HG03135 (cell line): ENCODE data around the gene SERPIND1.

ENCODE experiments used
- ATAC-seq: cut with Tn5 transposase; IDR thresholded peaks from one replicate; pipeline ENCODE4 v1.9.1; 2021; ENCODE audit warnings: mild to moderate bottlenecking, moderate library complexity; ENCODE audit not compliant: unreplicated experiment

Gene SERPIND1

GRCh38 chr22:20771918-20772625, 1.8 kb upstream of the SERPIND1 start:
- no peak for ATAC-seq

DNA sequence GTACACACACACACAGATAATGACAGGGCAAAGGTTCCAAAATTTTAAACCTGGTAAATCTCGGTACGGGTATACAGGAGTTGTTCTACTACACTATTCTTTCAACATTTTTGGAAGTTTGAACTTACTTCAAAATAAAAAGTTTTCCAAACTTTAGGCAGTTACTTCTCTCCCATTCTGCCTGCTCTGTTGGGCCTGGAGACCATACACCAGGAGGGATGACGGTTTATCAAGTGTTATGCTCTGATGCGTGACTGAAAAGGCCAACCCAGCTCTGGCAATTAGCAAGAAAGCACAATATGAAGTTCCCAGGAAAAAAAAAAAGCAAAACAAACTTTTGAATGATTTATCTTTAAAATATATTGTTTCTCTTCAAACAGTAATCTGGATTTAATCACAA, 969 bp downstream of the SERPIND1 start:
- no peak for ATAC-seq

DNA sequence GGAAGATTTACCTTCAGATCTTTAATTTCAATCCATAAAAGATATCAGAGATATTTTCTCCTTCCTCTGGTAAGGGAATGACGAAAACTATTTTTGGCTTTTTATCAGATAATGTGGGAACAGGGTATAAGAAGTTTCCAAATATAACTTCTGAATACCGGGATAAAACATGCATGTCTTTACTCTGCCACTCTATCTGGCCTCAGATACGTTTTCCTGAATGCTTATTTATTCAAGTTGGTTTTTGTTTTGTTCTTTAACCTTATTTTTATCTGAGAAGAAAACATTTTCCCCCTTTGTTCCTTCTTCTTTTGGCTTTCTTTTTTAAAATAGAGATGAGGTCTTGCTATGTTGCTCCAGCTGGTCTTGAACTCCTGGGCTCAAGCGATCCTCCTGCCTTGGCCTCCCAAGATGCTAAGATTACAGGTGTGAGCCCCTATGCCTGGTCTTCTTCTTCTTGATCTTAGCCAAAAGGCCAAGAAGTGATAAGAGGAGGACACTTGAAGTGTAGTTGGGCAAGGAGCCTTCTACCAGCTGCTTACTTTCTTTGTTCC, 1.5 kb downstream of the SERPIND1 start:
- ATAC-seq: no peak

DNA sequence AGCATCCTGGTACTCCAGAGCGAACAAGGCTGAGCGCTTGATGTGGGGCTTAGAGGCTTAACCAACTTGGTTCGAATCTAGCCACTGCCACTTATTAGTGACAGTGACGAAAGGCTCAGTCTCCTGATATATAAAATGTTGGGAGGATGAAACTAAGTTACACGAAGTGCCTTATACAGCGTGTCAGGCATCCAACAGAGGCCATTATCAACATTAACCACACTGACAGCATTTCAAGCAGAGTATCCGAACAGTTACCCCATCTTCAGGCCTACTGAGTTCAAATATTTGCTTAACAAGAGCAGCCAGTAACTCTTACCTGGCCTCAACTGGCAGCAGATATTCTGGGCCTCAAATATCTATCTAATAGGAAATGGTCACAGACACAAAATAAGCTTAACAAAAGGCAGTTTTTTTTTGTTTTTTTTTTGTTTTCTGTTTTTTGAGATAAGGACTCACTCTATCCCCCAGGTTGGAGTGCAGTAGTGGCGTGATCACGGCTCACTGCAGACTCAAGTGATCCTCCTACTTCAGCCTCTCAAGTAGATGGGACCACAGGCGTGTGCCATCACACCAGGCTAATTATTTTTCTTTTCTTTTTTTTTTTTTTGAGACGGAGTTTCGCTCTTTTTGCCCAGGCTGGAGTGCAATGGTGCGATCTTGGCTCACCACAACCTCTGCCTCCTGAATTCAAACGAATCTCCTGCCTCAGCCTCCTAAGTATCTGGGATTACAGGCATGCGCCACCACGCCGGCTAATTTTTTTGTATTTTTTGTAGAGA, 2.9 kb downstream of the SERPIND1 start:
- no peak for ATAC-seq

DNA sequence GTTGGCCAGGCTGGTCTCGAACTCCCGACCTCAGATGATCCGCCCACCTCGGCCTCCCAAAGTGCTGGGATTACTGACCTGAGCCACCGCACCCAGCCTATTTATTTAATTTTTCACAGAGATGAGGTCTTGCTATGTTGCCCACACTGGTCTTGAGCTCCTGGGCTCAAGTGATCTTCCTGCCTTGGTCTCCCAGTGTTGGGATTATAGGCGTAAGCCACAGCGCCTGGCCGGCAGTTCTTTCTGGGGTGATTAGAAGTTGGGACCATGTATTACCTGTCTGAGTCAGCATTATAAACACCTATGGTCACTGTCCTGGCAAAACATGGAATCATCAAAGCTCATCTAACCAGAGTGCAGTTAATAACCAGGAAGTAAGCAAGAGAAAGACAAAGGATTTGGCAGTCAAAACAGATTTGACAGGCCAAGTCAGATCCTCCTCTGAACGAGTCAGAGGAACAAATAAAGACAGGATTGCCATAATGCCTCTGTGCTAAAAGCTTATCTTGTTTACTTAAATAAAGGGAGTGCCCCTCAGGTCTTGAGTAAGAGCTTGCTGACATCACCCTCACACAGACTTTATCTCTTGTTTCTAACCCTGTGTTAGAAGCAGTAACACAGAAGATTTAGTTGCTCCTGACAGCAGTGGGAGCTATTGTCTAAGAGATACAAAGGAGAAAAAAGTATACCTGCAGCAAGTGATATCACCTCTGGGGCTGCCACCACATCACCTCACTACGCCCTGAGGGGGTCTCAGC, 3.7 kb downstream of the SERPIND1 start:
- no peak for ATAC-seq

DNA sequence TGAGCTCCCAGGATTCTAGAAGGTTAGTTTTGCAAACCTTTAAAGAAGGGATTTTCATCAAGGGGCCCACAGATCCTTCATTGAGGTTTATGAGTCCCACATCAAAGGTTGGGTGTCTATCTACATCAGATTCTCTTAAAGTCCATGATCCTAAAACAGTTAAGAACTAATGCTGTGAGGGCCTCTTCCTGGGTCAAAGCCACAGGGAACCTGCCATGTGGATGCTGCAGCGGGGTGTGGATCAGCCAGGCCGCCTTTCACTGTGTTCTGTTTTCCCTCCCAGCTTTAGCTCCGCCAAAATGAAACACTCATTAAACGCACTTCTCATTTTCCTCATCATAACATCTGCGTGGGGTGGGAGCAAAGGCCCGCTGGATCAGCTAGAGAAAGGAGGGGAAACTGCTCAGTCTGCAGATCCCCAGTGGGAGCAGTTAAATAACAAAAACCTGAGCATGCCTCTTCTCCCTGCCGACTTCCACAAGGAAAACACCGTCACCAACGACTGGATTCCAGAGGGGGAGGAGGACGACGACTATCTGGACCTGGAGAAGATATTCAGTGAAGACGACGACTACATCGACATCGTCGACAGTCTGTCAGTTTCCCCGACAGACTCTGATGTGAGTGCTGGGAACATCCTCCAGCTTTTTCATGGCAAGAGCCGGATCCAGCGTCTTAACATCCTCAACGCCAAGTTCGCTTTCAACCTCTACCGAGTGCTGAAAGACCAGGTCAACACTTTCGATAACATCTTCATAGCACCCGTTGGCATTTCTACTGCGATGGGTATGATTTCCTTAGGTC, 5.3 kb downstream of the SERPIND1 start:
- ATAC-seq: no peak

DNA sequence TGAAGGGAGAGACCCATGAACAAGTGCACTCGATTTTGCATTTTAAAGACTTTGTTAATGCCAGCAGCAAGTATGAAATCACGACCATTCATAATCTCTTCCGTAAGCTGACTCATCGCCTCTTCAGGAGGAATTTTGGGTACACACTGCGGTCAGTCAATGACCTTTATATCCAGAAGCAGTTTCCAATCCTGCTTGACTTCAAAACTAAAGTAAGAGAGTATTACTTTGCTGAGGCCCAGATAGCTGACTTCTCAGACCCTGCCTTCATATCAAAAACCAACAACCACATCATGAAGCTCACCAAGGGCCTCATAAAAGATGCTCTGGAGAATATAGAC, 5.9 kb downstream of the SERPIND1 start:
- ATAC-seq: no peak

GRCh38 chr22:20781272-20781990, 7.5 kb downstream of the SERPIND1 start:
- ATAC-seq: no peak

DNA sequence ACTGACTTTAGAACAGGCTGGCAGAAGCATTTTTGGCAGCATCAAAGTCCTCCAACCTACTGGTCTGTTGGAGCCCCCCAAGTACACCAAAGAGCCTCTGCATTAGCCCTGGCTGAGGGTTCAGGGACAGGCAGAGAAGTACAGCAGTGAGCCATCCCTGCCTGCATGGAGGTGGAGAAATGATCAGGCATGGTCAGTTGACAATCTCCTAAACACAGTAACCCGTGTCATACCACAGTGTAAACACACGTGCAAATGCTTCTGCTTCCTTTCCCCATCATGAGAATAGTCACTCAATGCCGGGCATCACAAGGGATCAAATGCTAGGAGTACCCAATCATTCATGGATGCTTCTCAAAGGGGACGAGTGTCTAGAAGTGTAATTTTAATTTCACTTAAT, 8.2 kb downstream of the SERPIND1 start:
- ATAC-seq: no peak

- no peak for ATAC-seq
Observed at GRCh38 chr22:20782596-20783299, 8.8 kb downstream of the SERPIND1 start.

DNA sequence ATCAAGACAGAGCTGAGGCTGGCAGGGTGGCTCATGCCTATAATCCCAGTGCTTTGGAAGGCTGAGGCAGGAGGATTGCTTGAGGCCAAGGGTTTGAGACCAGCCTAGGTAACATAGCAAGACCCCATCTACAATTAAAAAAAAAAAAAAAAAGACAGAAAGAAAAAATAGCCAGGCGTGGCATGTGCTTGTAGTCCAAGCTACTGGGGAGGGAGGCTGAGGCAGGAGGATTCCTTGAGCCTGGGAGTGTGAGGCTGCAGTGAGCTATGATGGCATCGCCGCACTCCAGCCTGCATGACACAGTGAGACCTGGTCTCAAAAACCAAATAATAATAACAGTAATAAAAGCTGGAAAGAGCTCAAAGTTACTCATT, 9.4 kb downstream of the SERPIND1 start:
- ATAC-seq: no peak

- no peak for ATAC-seq
Observed at GRCh38 chr22:20783844-20784723, 10.2 kb downstream of the SERPIND1 start.

DNA sequence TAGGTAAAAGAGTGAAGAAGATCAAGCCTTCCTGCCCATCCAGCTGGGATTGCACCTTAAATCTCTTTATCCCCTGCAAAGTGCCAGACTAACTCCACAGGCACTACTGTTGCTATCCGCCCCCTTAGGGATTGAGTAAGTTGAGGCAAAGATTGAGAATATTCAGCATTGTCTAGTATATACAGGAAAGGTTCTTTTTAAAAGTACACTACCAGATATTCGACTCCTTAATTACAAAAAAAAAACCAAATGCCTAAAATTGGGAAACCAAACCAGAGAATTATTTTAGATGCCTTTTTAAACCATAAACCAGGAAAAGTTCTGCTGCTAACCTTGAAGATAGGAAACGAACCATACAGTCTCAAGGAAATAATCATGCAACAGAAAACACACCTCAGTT, 11.5 kb downstream of the SERPIND1 start:
- no peak for ATAC-seq

DNA sequence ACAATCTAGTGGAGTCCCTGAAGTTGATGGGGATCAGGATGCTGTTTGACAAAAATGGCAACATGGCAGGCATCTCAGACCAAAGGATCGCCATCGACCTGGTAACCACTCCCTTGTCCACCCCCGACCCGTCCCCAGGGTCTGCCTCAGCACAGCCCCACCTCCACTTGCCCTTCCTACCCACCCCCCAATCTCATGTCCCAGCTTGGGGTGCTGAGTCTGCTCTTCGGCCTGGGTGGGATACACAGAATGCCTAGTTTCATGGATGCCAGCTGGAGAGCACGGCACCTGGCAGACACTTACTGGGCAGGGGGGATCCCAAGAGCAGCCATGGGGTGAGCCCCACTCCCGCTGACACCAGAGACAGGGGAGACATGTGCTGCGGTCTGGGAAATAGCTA, 12.1 kb downstream of the SERPIND1 start:
- ATAC-seq: no peak

DNA sequence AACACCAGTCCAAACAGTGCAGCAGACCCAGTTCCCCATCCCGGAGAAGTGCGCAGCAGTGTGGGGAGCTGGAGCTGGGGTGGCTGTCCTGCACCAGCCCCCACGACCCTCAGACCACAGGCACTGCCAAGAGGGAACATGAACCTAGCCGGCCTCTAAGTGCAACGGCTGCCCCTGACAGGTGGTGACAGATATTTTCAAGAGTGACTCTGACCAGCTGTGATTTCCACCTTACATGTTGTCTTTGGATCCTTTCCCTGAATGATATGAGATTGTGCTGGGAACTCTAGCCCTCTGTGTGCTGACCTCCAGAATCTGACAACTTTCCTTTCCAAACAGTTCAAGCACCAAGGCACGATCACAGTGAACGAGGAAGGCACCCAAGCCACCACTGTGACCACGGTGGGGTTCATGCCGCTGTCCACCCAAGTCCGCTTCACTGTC, 12.6 kb downstream of the SERPIND1 start:
- no peak for ATAC-seq

DNA sequence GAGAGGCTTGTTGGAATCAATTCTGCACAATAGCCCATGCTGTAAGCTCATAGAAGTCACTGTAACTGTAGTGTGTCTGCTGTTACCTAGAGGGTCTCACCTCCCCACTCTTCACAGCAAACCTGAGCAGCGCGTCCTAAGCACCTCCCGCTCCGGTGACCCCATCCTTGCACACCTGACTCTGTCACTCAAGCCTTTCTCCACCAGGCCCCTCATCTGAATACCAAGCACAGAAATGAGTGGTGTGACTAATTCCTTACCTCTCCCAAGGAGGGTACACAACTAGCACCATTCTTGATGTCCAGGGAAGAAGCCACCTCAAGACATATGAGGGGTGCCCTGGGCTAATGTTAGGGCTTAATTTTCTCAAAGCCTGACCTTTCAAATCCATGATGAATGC, 13.3 kb downstream of the SERPIND1 start:
- no peak for ATAC-seq

- no peak for ATAC-seq
Observed at GRCh38 chr22:20787746-20788626, 14.1 kb downstream of the SERPIND1 start.
